ENCODE data around the gene MOGAT1. TPM values are rescaled to one million over a fixed set of nuclear protein-coding genes. Genes with fewer than 3 reads are reported as not detected.

Gene MOGAT1
- total and polyA plus RNA-seq, 9 of the 15 experiments (the other 6 are each of a cell fraction or from before 2014, with no cell fraction given): not detected

DNA sequence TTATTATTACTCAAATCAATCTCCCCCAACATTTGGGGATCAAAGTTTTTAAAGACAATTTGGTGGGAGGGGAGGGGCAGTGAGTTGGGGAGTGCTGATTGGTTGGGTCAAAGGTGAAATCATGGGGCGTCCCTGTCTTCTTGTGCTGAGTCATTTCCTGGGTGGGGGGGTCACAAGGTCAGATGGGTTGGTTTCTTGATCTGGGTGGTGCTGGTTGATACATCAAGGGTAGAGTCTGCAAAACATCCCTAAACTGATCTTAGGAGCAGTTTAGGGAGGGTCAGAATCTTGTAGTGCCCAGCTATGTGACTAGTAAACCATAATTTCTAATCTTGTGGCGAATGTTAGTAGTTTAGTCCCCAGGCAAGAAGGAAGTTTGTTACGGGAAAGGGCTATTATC, 67.4 kb downstream of the MOGAT1 start (continued):
- TF ChIP-seq, protein P1, sequence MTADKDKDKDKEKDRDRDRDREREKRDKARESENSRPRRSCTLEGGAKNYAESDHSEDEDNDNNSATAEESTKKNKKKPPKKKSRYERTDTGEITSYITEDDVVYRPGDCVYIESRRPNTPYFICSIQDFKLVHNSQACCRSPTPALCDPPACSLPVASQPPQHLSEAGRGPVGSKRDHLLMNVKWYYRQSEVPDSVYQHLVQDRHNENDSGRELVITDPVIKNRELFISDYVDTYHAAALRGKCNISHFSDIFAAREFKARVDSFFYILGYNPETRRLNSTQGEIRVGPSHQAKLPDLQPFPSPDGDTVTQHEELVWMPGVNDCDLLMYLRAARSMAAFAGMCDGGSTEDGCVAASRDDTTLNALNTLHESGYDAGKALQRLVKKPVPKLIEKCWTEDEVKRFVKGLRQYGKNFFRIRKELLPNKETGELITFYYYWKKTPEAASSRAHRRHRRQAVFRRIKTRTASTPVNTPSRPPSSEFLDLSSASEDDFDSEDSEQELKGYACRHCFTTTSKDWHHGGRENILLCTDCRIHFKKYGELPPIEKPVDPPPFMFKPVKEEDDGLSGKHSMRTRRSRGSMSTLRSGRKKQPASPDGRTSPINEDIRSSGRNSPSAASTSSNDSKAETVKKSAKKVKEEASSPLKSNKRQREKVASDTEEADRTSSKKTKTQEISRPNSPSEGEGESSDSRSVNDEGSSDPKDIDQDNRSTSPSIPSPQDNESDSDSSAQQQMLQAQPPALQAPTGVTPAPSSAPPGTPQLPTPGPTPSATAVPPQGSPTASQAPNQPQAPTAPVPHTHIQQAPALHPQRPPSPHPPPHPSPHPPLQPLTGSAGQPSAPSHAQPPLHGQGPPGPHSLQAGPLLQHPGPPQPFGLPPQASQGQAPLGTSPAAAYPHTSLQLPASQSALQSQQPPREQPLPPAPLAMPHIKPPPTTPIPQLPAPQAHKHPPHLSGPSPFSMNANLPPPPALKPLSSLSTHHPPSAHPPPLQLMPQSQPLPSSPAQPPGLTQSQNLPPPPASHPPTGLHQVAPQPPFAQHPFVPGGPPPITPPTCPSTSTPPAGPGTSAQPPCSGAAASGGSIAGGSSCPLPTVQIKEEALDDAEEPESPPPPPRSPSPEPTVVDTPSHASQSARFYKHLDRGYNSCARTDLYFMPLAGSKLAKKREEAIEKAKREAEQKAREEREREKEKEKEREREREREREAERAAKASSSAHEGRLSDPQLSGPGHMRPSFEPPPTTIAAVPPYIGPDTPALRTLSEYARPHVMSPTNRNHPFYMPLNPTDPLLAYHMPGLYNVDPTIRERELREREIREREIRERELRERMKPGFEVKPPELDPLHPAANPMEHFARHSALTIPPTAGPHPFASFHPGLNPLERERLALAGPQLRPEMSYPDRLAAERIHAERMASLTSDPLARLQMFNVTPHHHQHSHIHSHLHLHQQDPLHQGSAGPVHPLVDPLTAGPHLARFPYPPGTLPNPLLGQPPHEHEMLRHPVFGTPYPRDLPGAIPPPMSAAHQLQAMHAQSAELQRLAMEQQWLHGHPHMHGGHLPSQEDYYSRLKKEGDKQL (CRISPR knock-in tag; IDR thresholded peaks at IDR 0.05; ENCODE audit: borderline replicate concordance): no peak
- TF ChIP-seq, protein P2, sequence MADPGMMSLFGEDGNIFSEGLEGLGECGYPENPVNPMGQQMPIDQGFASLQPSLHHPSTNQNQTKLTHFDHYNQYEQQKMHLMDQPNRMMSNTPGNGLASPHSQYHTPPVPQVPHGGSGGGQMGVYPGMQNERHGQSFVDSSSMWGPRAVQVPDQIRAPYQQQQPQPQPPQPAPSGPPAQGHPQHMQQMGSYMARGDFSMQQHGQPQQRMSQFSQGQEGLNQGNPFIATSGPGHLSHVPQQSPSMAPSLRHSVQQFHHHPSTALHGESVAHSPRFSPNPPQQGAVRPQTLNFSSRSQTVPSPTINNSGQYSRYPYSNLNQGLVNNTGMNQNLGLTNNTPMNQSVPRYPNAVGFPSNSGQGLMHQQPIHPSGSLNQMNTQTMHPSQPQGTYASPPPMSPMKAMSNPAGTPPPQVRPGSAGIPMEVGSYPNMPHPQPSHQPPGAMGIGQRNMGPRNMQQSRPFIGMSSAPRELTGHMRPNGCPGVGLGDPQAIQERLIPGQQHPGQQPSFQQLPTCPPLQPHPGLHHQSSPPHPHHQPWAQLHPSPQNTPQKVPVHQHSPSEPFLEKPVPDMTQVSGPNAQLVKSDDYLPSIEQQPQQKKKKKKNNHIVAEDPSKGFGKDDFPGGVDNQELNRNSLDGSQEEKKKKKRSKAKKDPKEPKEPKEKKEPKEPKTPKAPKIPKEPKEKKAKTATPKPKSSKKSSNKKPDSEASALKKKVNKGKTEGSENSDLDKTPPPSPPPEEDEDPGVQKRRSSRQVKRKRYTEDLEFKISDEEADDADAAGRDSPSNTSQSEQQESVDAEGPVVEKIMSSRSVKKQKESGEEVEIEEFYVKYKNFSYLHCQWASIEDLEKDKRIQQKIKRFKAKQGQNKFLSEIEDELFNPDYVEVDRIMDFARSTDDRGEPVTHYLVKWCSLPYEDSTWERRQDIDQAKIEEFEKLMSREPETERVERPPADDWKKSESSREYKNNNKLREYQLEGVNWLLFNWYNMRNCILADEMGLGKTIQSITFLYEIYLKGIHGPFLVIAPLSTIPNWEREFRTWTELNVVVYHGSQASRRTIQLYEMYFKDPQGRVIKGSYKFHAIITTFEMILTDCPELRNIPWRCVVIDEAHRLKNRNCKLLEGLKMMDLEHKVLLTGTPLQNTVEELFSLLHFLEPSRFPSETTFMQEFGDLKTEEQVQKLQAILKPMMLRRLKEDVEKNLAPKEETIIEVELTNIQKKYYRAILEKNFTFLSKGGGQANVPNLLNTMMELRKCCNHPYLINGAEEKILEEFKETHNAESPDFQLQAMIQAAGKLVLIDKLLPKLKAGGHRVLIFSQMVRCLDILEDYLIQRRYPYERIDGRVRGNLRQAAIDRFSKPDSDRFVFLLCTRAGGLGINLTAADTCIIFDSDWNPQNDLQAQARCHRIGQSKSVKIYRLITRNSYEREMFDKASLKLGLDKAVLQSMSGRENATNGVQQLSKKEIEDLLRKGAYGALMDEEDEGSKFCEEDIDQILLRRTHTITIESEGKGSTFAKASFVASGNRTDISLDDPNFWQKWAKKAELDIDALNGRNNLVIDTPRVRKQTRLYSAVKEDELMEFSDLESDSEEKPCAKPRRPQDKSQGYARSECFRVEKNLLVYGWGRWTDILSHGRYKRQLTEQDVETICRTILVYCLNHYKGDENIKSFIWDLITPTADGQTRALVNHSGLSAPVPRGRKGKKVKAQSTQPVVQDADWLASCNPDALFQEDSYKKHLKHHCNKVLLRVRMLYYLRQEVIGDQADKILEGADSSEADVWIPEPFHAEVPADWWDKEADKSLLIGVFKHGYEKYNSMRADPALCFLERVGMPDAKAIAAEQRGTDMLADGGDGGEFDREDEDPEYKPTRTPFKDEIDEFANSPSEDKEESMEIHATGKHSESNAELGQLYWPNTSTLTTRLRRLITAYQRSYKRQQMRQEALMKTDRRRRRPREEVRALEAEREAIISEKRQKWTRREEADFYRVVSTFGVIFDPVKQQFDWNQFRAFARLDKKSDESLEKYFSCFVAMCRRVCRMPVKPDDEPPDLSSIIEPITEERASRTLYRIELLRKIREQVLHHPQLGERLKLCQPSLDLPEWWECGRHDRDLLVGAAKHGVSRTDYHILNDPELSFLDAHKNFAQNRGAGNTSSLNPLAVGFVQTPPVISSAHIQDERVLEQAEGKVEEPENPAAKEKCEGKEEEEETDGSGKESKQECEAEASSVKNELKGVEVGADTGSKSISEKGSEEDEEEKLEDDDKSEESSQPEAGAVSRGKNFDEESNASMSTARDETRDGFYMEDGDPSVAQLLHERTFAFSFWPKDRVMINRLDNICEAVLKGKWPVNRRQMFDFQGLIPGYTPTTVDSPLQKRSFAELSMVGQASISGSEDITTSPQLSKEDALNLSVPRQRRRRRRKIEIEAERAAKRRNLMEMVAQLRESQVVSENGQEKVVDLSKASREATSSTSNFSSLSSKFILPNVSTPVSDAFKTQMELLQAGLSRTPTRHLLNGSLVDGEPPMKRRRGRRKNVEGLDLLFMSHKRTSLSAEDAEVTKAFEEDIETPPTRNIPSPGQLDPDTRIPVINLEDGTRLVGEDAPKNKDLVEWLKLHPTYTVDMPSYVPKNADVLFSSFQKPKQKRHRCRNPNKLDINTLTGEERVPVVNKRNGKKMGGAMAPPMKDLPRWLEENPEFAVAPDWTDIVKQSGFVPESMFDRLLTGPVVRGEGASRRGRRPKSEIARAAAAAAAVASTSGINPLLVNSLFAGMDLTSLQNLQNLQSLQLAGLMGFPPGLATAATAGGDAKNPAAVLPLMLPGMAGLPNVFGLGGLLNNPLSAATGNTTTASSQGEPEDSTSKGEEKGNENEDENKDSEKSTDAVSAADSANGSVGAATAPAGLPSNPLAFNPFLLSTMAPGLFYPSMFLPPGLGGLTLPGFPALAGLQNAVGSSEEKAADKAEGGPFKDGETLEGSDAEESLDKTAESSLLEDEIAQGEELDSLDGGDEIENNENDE (IDR thresholded peaks at IDR 0.05; ENCODE audit: low read depth, low read length): no peak
- 0 out of 2 replicates have a peak, but pooled peaks have one; percentile 30 for TF ChIP-seq FOSL1 (tag; conservative IDR thresholded peaks at IDR 0.05)
- TF ChIP-seq PCBP2 (IDR thresholded peaks at IDR 0.05; ENCODE audit: low read depth, low read length, poor library complexity, severe bottlenecking): no peak
- TF ChIP-seq ZNF445 (CRISPR knock-in tag; IDR thresholded peaks at IDR 0.05; ENCODE audit: low read depth): no peak
- no peak for TF ChIP-seq GTF2A2 (tag; IDR thresholded peaks at IDR 0.05)
- TF ChIP-seq NCOA2 (IDR thresholded peaks at IDR 0.05; ENCODE audit: partially characterized antibody in 2 of 2): no peak
- no peak for TF ChIP-seq ZC3H11A (IDR thresholded peaks at IDR 0.05; ENCODE audit: low read depth, low read length)
- TF ChIP-seq CBFB (CRISPR knock-in tag; IDR thresholded peaks at IDR 0.05): no peak
- TF ChIP-seq SLC30A9 (CRISPR knock-in tag; IDR thresholded peaks at IDR 0.05): no peak
- no peak for TF ChIP-seq NR4A1 (CRISPR knock-in tag; IDR thresholded peaks at IDR 0.05)
- TF ChIP-seq NR4A1 (tag; IDR thresholded peaks at IDR 0.05): no peak
- TF ChIP-seq NBN (IDR thresholded peaks at IDR 0.05; ENCODE audit: low read depth): no peak
